PFSK-1 (cell line): ENCODE results near the gene OR1M1.

Experiments used
- FOXP2 ChIP-seq: optimal IDR thresholded peaks from 2 replicates; pipeline ENCODE3; 2011; ENCODE audit warnings: borderline replicate concordance, control low read depth, inconsistent platforms; ENCODE audit not compliant: insufficient read depth; ENCODE audit errors: extremely low read length, extremely low read depth
- POLR2AphosphoS5 ChIP-seq: IDR thresholded peaks from 2 replicates; pipeline ENCODE4 v1.6.1; 2012; ENCODE audit warnings: low read depth, mild to moderate bottlenecking, control low read depth, low read length, moderate library complexity
- SIN3A ChIP-seq: IDR thresholded peaks from 2 replicates; pipeline ENCODE4 v1.6.1; 2012; ENCODE audit warnings: mild to moderate bottlenecking, low read length, moderate library complexity, borderline replicate concordance; ENCODE audit not compliant: insufficient read depth
- TAF1 ChIP-seq: IDR thresholded peaks from 2 replicates; pipeline ENCODE4 v1.6.1; 2012; ENCODE audit warnings: low read length, control low read depth, borderline replicate concordance; ENCODE audit not compliant: insufficient read depth
- TF ChIP-seq, protein P1 (sequence below), 2 experiments: IDR thresholded peaks; 2 replicates each; pipeline versions ENCODE4 v1.6.1 to v1.8.0; 2011 to 2012; ENCODE audit warnings: low read depth in 2 of 2, low read length in 2 of 2, control low read depth in 1 of 2, inconsistent platforms in 1 of 2, mild to moderate bottlenecking in 1 of 2, moderate library complexity in 1 of 2; ENCODE audit not compliant: insufficient read depth in 1 of 2

- TF ChIP-seq FOXP2 (no peak), POLR2AphosphoS5 (peak; percentile 93), TAF1 (peak; percentile 78; the same call in 1 of the 2 replicates), SIN3A (peak; percentile 85; the same call in 1 of the 2 replicates)
- TF ChIP-seq, protein P1, sequence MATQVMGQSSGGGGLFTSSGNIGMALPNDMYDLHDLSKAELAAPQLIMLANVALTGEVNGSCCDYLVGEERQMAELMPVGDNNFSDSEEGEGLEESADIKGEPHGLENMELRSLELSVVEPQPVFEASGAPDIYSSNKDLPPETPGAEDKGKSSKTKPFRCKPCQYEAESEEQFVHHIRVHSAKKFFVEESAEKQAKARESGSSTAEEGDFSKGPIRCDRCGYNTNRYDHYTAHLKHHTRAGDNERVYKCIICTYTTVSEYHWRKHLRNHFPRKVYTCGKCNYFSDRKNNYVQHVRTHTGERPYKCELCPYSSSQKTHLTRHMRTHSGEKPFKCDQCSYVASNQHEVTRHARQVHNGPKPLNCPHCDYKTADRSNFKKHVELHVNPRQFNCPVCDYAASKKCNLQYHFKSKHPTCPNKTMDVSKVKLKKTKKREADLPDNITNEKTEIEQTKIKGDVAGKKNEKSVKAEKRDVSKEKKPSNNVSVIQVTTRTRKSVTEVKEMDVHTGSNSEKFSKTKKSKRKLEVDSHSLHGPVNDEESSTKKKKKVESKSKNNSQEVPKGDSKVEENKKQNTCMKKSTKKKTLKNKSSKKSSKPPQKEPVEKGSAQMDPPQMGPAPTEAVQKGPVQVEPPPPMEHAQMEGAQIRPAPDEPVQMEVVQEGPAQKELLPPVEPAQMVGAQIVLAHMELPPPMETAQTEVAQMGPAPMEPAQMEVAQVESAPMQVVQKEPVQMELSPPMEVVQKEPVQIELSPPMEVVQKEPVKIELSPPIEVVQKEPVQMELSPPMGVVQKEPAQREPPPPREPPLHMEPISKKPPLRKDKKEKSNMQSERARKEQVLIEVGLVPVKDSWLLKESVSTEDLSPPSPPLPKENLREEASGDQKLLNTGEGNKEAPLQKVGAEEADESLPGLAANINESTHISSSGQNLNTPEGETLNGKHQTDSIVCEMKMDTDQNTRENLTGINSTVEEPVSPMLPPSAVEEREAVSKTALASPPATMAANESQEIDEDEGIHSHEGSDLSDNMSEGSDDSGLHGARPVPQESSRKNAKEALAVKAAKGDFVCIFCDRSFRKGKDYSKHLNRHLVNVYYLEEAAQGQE (IDR thresholded peaks at IDR 0.05; ENCODE audit: insufficient read depth in 1 of 2, low read depth in 2 of 2, low read length in 2 of 2): peak in 1 of 2 experiments; percentile 39; a peak in 1 of 4 replicates
Observed at GRCh38 chr19:9140159-9140874, 53.5 kb downstream of the OR1M1 start, which contains the start of gene ZNF317.
